ENCODE data around the gene KRT71.

KRT71 gene

GRCh38 chr12:52579468-52580465, 26.8 kb upstream of the KRT71 start:
- Histone ChIP-seq H3K9me3 (ENCODE audit: insufficient read depth, low read depth, low read length) (no peaks in the 10 kb centered on the region), H3F3A (ENCODE audit: low read depth) (no peaks in the 10 kb centered on the region), H3K4me2 (ENCODE audit: low read depth, low read length, poor library complexity, severe bottlenecking) (peak overlapping the region; percentile 13), H2AFZ (ENCODE audit: low read length) (no peak overlapping the region), H3K4me3 (ENCODE audit: low read length, poor library complexity, severe bottlenecking) (no peak overlapping the region), H3K9me2 (replicated peaks; ENCODE audit: low read depth, low read length) (no peaks in the 10 kb centered on the region), H3K79me2 (ENCODE audit: insufficient read depth, low read length) (no peaks in the 10 kb centered on the region), H3K9ac (ENCODE audit: low read depth, low read length, poor library complexity, severe bottlenecking) (peak overlapping the region; percentile 20), H3K36me3 (ENCODE audit: insufficient read depth, low read length) (no peaks in the 10 kb centered on the region), H3K4me1 (ENCODE audit: insufficient read depth, low read length, poor library complexity, severe bottlenecking) (peaks cover 15% of the 10 kb centered on the region), H4K20me1 (ENCODE audit: insufficient read depth, low read length, poor library complexity, severe bottlenecking) (no peaks in the 10 kb centered on the region), H3K27me3 (ENCODE audit: insufficient read depth, low read length, poor library complexity, severe bottlenecking) (no peaks in the 10 kb centered on the region)
- no peak for TF ChIP-seq EZH2phosphoT487 (IDR thresholded peaks at IDR 0.05; ENCODE audit: borderline replicate concordance)
- TF ChIP-seq CTCF (conservative IDR thresholded peaks at IDR 0.05; ENCODE audit: low read length), result no peak

GRCh38 chr12:52578469-52578868, 25.5 kb upstream of the KRT71 start:
- no peaks in the 10 kb centered on the region for H3K27me3 ChIP-seq (ENCODE audit: insufficient read depth, low read length, poor library complexity, severe bottlenecking)
- no peaks in the 10 kb centered on the region for H3K9me2 ChIP-seq (replicated peaks; ENCODE audit: low read depth, low read length)
- no peak overlapping the region for H3K4me3 ChIP-seq (ENCODE audit: low read length, poor library complexity, severe bottlenecking)

DNA sequence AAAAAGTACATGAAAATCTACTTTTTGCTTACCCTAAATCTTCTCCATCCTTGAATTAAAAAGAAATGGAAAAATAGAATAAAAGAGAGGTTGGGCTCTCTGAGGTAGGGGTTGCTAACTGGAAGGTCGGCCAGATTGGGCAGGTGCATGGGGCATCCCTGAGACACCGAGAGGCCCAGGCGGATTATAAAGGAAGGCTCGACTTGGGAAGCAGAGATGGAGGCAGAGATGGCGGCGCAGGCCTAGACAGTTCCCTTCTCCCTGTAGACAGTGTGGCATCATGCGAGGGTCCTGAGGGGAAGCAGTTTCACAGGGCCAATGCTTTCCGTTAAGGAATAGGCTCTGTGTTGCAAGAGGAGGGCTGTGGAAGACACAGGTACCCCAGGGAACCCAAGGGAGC, 24.4 kb upstream of the KRT71 start:
- Histone ChIP-seq H3K4me1 (ENCODE audit: insufficient read depth, low read length, poor library complexity, severe bottlenecking) (peaks cover 19% of the 10 kb centered on the region), H4K20me1 (ENCODE audit: insufficient read depth, low read length, poor library complexity, severe bottlenecking) (no peaks in the 10 kb centered on the region), H3K4me3 (ENCODE audit: low read length, poor library complexity, severe bottlenecking) (no peak overlapping the region), H3K9me2 (replicated peaks; ENCODE audit: low read depth, low read length) (no peaks in the 10 kb centered on the region), H3K4me2 (ENCODE audit: low read depth, low read length, poor library complexity, severe bottlenecking) (no peak overlapping the region), H3K9ac (ENCODE audit: low read depth, low read length, poor library complexity, severe bottlenecking) (no peak overlapping the region), H3K9me3 (ENCODE audit: insufficient read depth, low read depth, low read length) (no peaks in the 10 kb centered on the region), H3K79me2 (ENCODE audit: insufficient read depth, low read length) (no peaks in the 10 kb centered on the region), H3K27me3 (ENCODE audit: insufficient read depth, low read length, poor library complexity, severe bottlenecking) (no peaks in the 10 kb centered on the region), H3F3A (ENCODE audit: low read depth) (no peaks in the 10 kb centered on the region), H3K36me3 (ENCODE audit: insufficient read depth, low read length) (no peaks in the 10 kb centered on the region), H2AFZ (ENCODE audit: low read length) (no peak overlapping the region)
- TF ChIP-seq CTCF (conservative IDR thresholded peaks at IDR 0.05; ENCODE audit: low read length) (no peak), EZH2phosphoT487 (IDR thresholded peaks at IDR 0.05; ENCODE audit: borderline replicate concordance) (no peak)

More at GRCh38 chr12:52578469-52578868, 25.5 kb upstream of the KRT71 start:
- H3F3A ChIP-seq (ENCODE audit: low read depth), result no peaks in the 10 kb centered on the region
- no peaks in the 10 kb centered on the region for H3K79me2 ChIP-seq (ENCODE audit: insufficient read depth, low read length)
- no peak overlapping the region for H3K9ac ChIP-seq (ENCODE audit: low read depth, low read length, poor library complexity, severe bottlenecking)
- H4K20me1 ChIP-seq (ENCODE audit: insufficient read depth, low read length, poor library complexity, severe bottlenecking), result no peaks in the 10 kb centered on the region
- H3K4me2 ChIP-seq (ENCODE audit: low read depth, low read length, poor library complexity, severe bottlenecking), result no peak overlapping the region
- peaks cover 19% of the 10 kb centered on the region for H3K4me1 ChIP-seq (ENCODE audit: insufficient read depth, low read length, poor library complexity, severe bottlenecking)
- no peak overlapping the region for H2AFZ ChIP-seq (ENCODE audit: low read length)
- H3K9me3 ChIP-seq (ENCODE audit: insufficient read depth, low read depth, low read length), result no peaks in the 10 kb centered on the region
- no peaks in the 10 kb centered on the region for H3K36me3 ChIP-seq (ENCODE audit: insufficient read depth, low read length)
- TF ChIP-seq EZH2phosphoT487 (IDR thresholded peaks at IDR 0.05; ENCODE audit: borderline replicate concordance), result no peak
- no peak for TF ChIP-seq CTCF (conservative IDR thresholded peaks at IDR 0.05; ENCODE audit: low read length)

All from Loucy (cell line).